ENCODE results near the gene CHD2.
"Not testable (repeated sequence)": the region's sequence is repeated elsewhere in the genome, so short reads cannot be mapped to it uniquely, and the experiment has no call there.

The CHD2 gene

GRCh38 chr15:93052090-93052879 lies 152.2 kb downstream of the CHD2 start:
- no peak for DNase-seq

- no peak for DNase-seq
Observed at GRCh38 chr15:93055211-93055610, 155.1 kb downstream of the CHD2 start.

- no peak for DNase-seq
Observed at GRCh38 chr15:93056836-93057235, 156.7 kb downstream of the CHD2 start.

- DNase-seq = no peak
Observed at GRCh38 chr15:93057618-93058017, 157.5 kb downstream of the CHD2 start.

GRCh38 chr15:93058128-93058527 lies 158.0 kb downstream of the CHD2 start:
- no peak for DNase-seq

- DNase-seq = no peak
Observed at GRCh38 chr15:93058904-93059427, 158.8 kb downstream of the CHD2 start.

GRCh38 chr15:93059442-93059841 lies 159.3 kb downstream of the CHD2 start:
- DNase-seq = no peak

GRCh38 chr15:93060336-93061248 lies 160.5 kb downstream of the CHD2 start:
- DNase-seq = no peak

- not testable (repeated sequence) for DNase-seq
Observed at GRCh38 chr15:93062628-93063261, 162.6 kb downstream of the CHD2 start.

- DNase-seq = no peak
Observed at GRCh38 chr15:93063262-93063671, 163.1 kb downstream of the CHD2 start.

- no peak for DNase-seq
Observed at GRCh38 chr15:93063796-93064690, 163.9 kb downstream of the CHD2 start.

- no peak for DNase-seq
Observed at GRCh38 chr15:93065641-93066045, 165.5 kb downstream of the CHD2 start.

GRCh38 chr15:93066224-93066681 lies 166.1 kb downstream of the CHD2 start:
- no peak for DNase-seq

- no peak for DNase-seq
Observed at GRCh38 chr15:93066834-93067648, 166.9 kb downstream of the CHD2 start.

- no peak for DNase-seq
Observed at GRCh38 chr15:93067649-93068085, 167.5 kb downstream of the CHD2 start.

GRCh38 chr15:93068581-93069199 lies 168.6 kb downstream of the CHD2 start:
- DNase-seq = no peak

- no peak for DNase-seq
Observed at GRCh38 chr15:93070132-93070531, 170.0 kb downstream of the CHD2 start.

- no peak for DNase-seq
Observed at GRCh38 chr15:93070551-93071296, 170.6 kb downstream of the CHD2 start.

- DNase-seq = no peak
Observed at GRCh38 chr15:93071469-93071936, 171.4 kb downstream of the CHD2 start.

- no peak for DNase-seq
Observed at GRCh38 chr15:93072011-93072410, 171.9 kb downstream of the CHD2 start.

All from NCI-H1092 (cell line).